K562 (cell line): ENCODE results near the gene ST7. TPM values are rescaled to one million over a fixed set of nuclear protein-coding genes. Genes with fewer than 3 reads are reported as not detected.
A peak's percentile ranks its signal among the peaks of the same experiment; 100 is the strongest.

ENCODE experiments used
- CAMTA2 ChIP-seq: fragments of 250-450 bp; sonication (Bioruptor Pico); conservative IDR thresholded peaks from 2 replicates; pipeline ENCODE4 v1.5.1; 2022
- CBFA2T3 ChIP-seq: fragments of 450-650 bp; IDR thresholded peaks from 2 replicates; pipeline ENCODE4 v1.6.1; 2017
- COPS2 ChIP-seq: fragments of 450-650 bp; conservative IDR thresholded peaks from 2 replicates; pipeline ENCODE4 v1.6.1; 2016; ENCODE audit warnings: mild to moderate bottlenecking, moderate library complexity
- E2F3 ChIP-seq: fragments of 250-450 bp; sonication (Bioruptor Pico); IDR thresholded peaks from 2 replicates; pipeline ENCODE4 v1.4.0; 2020; ENCODE audit warnings: mild to moderate bottlenecking
- ESRRB ChIP-seq: fragments of 250-450 bp; sonication (Bioruptor Pico); IDR thresholded peaks from 2 replicates; pipeline ENCODE4 v1.5.0; 2020; ENCODE audit warnings: mild to moderate bottlenecking, moderate library complexity, borderline replicate concordance
- ETV1 ChIP-seq: fragments of 450-650 bp; conservative IDR thresholded peaks from 2 replicates; pipeline ENCODE4 v1.6.1; 2016; ENCODE audit warnings: missing genetic modification characterization, control low read depth, low read depth, missing compliant biosample characterization
- FOXJ3 ChIP-seq: sonication (generic); formaldehyde crosslinking; IDR thresholded peaks from 2 replicates; pipeline ENCODE4 v1.4.0; 2020; ENCODE audit warnings: mild to moderate bottlenecking, missing genetic modification reagents
- GTF2E2 ChIP-seq: fragments of 200-800 bp; sonication (Bioruptor generic); IDR thresholded peaks from 2 replicates; pipeline ENCODE4 v1.6.1; 2016; ENCODE audit warnings: missing genetic modification characterization, missing compliant biosample characterization
- LARP7 ChIP-seq: fragments of 450-650 bp; IDR thresholded peaks from 2 replicates; pipeline ENCODE4 v1.6.1; 2016
- MEF2A ChIP-seq: IDR thresholded peaks from 2 replicates; pipeline ENCODE4 v1.6.1; 2011; ENCODE audit warnings: low read depth, mild to moderate bottlenecking, low read length, moderate library complexity; ENCODE audit not compliant: control insufficient read depth
- NFXL1 ChIP-seq: fragments of 450-650 bp; formaldehyde crosslinking; IDR thresholded peaks from 2 replicates; pipeline ENCODE4 v1.4.0; 2021; ENCODE audit warnings: mild to moderate bottlenecking
- PHF20 ChIP-seq: fragments of 450-650 bp; IDR thresholded peaks from 2 replicates; pipeline ENCODE4 v1.6.1; 2018; ENCODE audit not compliant: partially characterized antibody
- RB1 ChIP-seq: fragments of 450-650 bp; IDR thresholded peaks from 2 replicates; pipeline ENCODE4 v1.6.1; 2017; ENCODE audit warnings: low read depth, mild to moderate bottlenecking
- U2AF1 ChIP-seq: fragments of 200-400 bp; formaldehyde crosslinking; optimal IDR thresholded peaks from 2 replicates; pipeline ENCODE3; 2017; ENCODE audit warnings: mild to moderate bottlenecking, low read depth, low read length, moderate library complexity
- ZNF124 ChIP-seq: sonication (generic); formaldehyde crosslinking; IDR thresholded peaks from 2 replicates; pipeline ENCODE4 v1.8.1; 2022; ENCODE audit warnings: missing genetic modification reagents
- ZNF311 ChIP-seq: fragments of 250-450 bp; sonication (Bioruptor Pico); IDR thresholded peaks from 2 replicates; pipeline ENCODE4 v1.4.0; 2020; ENCODE audit warnings: mild to moderate bottlenecking, moderate library complexity
- polyA plus RNA-seq, 8 experiments: library from polyadenylated mRNA; depleted of rRNA in 4 of 8; stranded (reverse) in 5 of 8; unstranded in 3 of 8; fragments of >200 nt; fragmentation: Nextera tagmentation in 2 of 8; fragmentation: Illumina TruSeq in 1 of 8; extraction: Ambion mirVana in 2 of 8; extraction: Trizol in 1 of 8; gene quantifications; 2 replicates each; pipeline versions ENCODE4 v1.2.1 to v1.2.3, GENCODE V29; 2011 to 2014; ENCODE audit warnings: inconsistent platforms in 1 of 8, missing spikeins in 1 of 8
- total RNA-seq, 7 experiments: library from RNA; depleted of rRNA in 6 of 7; stranded (reverse); fragments of >200 nt in 6 of 7; fragmentation: Illumina TruSeq in 2 of 7; extraction: Trizol in 2 of 7; gene quantifications; 2 replicates each; pipeline versions ENCODE4 v1.2.1 to v1.2.3, GENCODE V29; 2011 to 2021; ENCODE audit warnings: low replicate concordance in 1 of 7
- TF ChIP-seq, protein P1 (sequence below): fragments of 450-650 bp; IDR thresholded peaks from 2 replicates; pipeline ENCODE4 v1.6.1; 2017; ENCODE audit warnings: antibody characterized with exemption
- TF ChIP-seq, protein P2 (sequence below): fragments of 250-450 bp; sonication (Bioruptor Pico); IDR thresholded peaks from 2 replicates; pipeline ENCODE4 v1.8.0; 2022; ENCODE audit warnings: inconsistent platforms
- TF ChIP-seq, protein P3 (sequence below): fragments of 250-450 bp; sonication (Bioruptor Pico); IDR thresholded peaks from 2 replicates; pipeline ENCODE4 v1.4.0; 2020; ENCODE audit warnings: mild to moderate bottlenecking, moderate library complexity, borderline replicate concordance
- TF ChIP-seq, protein P4 (sequence below): fragments of 250-450 bp; sonication (Bioruptor Pico); IDR thresholded peaks from 2 replicates; pipeline ENCODE4 v1.6.1; 2021; ENCODE audit warnings: mild to moderate bottlenecking
- TF ChIP-seq, protein P5 (sequence below): fragments of 250-450 bp; sonication (Bioruptor Pico); IDR thresholded peaks from 2 replicates; pipeline ENCODE4 v1.4.0; 2020; ENCODE audit warnings: mild to moderate bottlenecking

ST7 gene
- total and polyA plus RNA-seq, 9 of the 15 experiments (the other 6 are each of a cell fraction or from before 2014, with no cell fraction given), result 23.9 to 56.3 (median 36.9) TPM

DNA sequence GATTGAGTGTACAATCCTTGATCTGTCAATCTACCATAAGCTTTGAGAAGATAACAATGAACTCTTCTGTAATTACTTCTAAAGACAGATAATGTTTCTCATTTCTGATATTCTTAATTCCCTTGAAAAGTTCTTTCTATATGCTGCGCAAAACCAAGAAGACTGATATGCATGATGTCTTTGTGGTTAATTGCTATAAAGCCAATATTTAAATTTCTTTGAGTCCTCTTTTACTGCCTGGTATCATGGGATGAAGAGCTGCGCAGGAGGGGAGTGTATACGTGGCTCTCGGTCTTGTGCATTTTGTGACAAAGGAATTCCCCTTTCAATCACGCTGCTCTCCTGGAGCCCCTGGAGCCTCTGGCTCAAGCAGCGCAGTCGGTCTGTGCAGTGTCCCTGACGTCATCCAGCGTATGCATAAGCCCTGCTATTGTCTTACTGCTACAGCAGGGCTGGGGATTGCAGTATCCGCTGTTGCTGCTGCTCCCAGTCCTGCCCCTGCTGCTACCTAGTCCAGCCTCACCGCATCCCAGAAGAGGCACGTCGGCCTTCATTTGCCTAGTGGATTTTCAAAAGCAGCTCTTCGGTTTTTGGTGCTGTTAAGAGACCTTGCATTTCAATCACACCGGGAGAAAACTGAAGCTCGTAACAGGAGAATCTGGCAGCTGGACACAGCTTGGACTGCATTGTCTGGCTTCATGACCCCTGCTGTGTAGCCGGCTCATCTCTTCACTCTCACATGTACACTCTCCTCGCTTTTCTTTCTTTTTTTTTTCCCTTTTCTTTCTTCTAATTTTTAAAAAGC, 66.7 kb downstream of the ST7 start (continued):
- TF ChIP-seq, protein P1, sequence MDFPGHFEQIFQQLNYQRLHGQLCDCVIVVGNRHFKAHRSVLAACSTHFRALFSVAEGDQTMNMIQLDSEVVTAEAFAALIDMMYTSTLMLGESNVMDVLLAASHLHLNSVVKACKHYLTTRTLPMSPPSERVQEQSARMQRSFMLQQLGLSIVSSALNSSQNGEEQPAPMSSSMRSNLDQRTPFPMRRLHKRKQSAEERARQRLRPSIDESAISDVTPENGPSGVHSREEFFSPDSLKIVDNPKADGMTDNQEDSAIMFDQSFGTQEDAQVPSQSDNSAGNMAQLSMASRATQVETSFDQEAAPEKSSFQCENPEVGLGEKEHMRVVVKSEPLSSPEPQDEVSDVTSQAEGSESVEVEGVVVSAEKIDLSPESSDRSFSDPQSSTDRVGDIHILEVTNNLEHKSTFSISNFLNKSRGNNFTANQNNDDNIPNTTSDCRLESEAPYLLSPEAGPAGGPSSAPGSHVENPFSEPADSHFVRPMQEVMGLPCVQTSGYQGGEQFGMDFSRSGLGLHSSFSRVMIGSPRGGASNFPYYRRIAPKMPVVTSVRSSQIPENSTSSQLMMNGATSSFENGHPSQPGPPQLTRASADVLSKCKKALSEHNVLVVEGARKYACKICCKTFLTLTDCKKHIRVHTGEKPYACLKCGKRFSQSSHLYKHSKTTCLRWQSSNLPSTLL, result no peak
- TF ChIP-seq CBFA2T3 (no peak), U2AF1 (no peak), LARP7 (no peak), FOXJ3 (CRISPR knock-in tag) (no peak), MEF2A (no peak), RB1 (peak; percentile 31; the same call in 1 of the 2 replicates), NFXL1 (CRISPR knock-in tag) (no peak), GTF2E2 (tag) (no peak), ZNF124 (CRISPR knock-in tag) (no peak), CAMTA2 (CRISPR knock-in tag) (no peak), PHF20 (no peak), ESRRB (CRISPR knock-in tag) (no peak), COPS2 (no peak), ETV1 (tag) (no peak), ZNF311 (CRISPR knock-in tag) (no peak), E2F3 (CRISPR knock-in tag) (no peak)
- TF ChIP-seq, protein P2, sequence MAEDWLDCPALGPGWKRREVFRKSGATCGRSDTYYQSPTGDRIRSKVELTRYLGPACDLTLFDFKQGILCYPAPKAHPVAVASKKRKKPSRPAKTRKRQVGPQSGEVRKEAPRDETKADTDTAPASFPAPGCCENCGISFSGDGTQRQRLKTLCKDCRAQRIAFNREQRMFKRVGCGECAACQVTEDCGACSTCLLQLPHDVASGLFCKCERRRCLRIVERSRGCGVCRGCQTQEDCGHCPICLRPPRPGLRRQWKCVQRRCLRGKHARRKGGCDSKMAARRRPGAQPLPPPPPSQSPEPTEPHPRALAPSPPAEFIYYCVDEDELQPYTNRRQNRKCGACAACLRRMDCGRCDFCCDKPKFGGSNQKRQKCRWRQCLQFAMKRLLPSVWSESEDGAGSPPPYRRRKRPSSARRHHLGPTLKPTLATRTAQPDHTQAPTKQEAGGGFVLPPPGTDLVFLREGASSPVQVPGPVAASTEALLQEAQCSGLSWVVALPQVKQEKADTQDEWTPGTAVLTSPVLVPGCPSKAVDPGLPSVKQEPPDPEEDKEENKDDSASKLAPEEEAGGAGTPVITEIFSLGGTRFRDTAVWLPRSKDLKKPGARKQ (CRISPR knock-in tag), result no peak
- TF ChIP-seq, protein P3, sequence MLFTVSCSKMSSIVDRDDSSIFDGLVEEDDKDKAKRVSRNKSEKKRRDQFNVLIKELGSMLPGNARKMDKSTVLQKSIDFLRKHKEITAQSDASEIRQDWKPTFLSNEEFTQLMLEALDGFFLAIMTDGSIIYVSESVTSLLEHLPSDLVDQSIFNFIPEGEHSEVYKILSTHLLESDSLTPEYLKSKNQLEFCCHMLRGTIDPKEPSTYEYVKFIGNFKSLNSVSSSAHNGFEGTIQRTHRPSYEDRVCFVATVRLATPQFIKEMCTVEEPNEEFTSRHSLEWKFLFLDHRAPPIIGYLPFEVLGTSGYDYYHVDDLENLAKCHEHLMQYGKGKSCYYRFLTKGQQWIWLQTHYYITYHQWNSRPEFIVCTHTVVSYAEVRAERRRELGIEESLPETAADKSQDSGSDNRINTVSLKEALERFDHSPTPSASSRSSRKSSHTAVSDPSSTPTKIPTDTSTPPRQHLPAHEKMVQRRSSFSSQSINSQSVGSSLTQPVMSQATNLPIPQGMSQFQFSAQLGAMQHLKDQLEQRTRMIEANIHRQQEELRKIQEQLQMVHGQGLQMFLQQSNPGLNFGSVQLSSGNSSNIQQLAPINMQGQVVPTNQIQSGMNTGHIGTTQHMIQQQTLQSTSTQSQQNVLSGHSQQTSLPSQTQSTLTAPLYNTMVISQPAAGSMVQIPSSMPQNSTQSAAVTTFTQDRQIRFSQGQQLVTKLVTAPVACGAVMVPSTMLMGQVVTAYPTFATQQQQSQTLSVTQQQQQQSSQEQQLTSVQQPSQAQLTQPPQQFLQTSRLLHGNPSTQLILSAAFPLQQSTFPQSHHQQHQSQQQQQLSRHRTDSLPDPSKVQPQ (CRISPR knock-in tag), result no peak
- TF ChIP-seq, protein P4, sequence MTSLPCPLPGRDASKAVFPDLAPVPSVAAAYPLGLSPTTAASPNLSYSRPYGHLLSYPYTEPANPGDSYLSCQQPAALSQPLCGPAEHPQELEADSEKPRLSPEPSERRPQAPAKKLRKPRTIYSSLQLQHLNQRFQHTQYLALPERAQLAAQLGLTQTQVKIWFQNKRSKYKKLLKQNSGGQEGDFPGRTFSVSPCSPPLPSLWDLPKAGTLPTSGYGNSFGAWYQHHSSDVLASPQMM (CRISPR knock-in tag), result no peak
- TF ChIP-seq, protein P5, sequence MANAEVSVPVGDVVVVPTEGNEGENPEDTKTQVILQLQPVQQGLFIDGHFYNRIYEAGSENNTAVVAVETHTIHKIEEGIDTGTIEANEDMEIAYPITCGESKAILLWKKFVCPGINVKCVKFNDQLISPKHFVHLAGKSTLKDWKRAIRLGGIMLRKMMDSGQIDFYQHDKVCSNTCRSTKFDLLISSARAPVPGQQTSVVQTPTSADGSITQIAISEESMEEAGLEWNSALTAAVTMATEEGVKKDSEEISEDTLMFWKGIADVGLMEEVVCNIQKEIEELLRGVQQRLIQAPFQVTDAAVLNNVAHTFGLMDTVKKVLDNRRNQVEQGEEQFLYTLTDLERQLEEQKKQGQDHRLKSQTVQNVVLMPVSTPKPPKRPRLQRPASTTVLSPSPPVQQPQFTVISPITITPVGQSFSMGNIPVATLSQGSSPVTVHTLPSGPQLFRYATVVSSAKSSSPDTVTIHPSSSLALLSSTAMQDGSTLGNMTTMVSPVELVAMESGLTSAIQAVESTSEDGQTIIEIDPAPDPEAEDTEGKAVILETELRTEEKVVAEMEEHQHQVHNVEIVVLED, result no peak
